Measurements from ENCODE around the gene USHBP1.

The USHBP1 gene

GRCh38 chr19:17211547-17212446 is 52.7 kb downstream of the USHBP1 start:
- no peaks in the 10 kb centered on the region for H3K27me3 ChIP-seq (ENCODE audit: insufficient read depth, low read length)
- H3K4me3 ChIP-seq (ENCODE audit: low read length): no peak overlapping the region
- H2AFZ ChIP-seq (ENCODE audit: low read depth, low read length): no peak overlapping the region
- H3K4me1 ChIP-seq (ENCODE audit: insufficient read depth, low read length): peaks cover 8% of the 10 kb centered on the region
- peaks cover 1% of the 10 kb centered on the region for H3K9me3 ChIP-seq (ENCODE audit: low read length)
- peaks cover 38% of the 10 kb centered on the region for H3K36me3 ChIP-seq (ENCODE audit: insufficient read depth, low read length)

- H2AFZ ChIP-seq (ENCODE audit: low read depth, low read length): no peak overlapping the region
- H3K4me3 ChIP-seq (ENCODE audit: low read length): no peak overlapping the region
- H3K9me3 ChIP-seq (ENCODE audit: low read length): peaks cover 1% of the 10 kb centered on the region
- peaks cover 52% of the 10 kb centered on the region for H3K36me3 ChIP-seq (ENCODE audit: insufficient read depth, low read length)
- H3K27me3 ChIP-seq (ENCODE audit: insufficient read depth, low read length): no peaks in the 10 kb centered on the region
- peaks cover 8% of the 10 kb centered on the region for H3K4me1 ChIP-seq (ENCODE audit: insufficient read depth, low read length)
Observed at GRCh38 chr19:17210296-17210695, 54.2 kb downstream of the USHBP1 start.

- H3K4me1 ChIP-seq (ENCODE audit: insufficient read depth, low read length): peaks cover 2% of the 10 kb centered on the region
- H3K36me3 ChIP-seq (ENCODE audit: insufficient read depth, low read length): peaks cover 58% of the 10 kb centered on the region
- no peak overlapping the region for H2AFZ ChIP-seq (ENCODE audit: low read depth, low read length)
- H3K27me3 ChIP-seq (ENCODE audit: insufficient read depth, low read length): no peaks in the 10 kb centered on the region
- H3K4me3 ChIP-seq (ENCODE audit: low read length): no peak overlapping the region
- H3K9me3 ChIP-seq (ENCODE audit: low read length): peaks cover 1% of the 10 kb centered on the region
Observed at GRCh38 chr19:17209126-17210036, 55.2 kb downstream of the USHBP1 start.

GRCh38 chr19:17206736-17207581 is 57.6 kb downstream of the USHBP1 start:
- Histone ChIP-seq H3K4me3 (ENCODE audit: low read length) (no peak overlapping the region), H3K9me3 (ENCODE audit: low read length) (peaks cover 1% of the 10 kb centered on the region), H3K27me3 (ENCODE audit: insufficient read depth, low read length) (no peaks in the 10 kb centered on the region), H2AFZ (ENCODE audit: low read depth, low read length) (no peak overlapping the region), H3K36me3 (ENCODE audit: insufficient read depth, low read length) (peaks cover 66% of the 10 kb centered on the region), H3K4me1 (ENCODE audit: insufficient read depth, low read length) (no peaks in the 10 kb centered on the region)

GRCh38 chr19:17205237-17206140 is 59.1 kb downstream of the USHBP1 start:
- no peaks in the 10 kb centered on the region for H3K4me1 ChIP-seq (ENCODE audit: insufficient read depth, low read length)
- H3K27me3 ChIP-seq (ENCODE audit: insufficient read depth, low read length): no peaks in the 10 kb centered on the region
- H3K36me3 ChIP-seq (ENCODE audit: insufficient read depth, low read length): peaks cover 77% of the 10 kb centered on the region
- peaks cover 1% of the 10 kb centered on the region for H3K9me3 ChIP-seq (ENCODE audit: low read length)
- H3K4me3 ChIP-seq (ENCODE audit: low read length): no peak overlapping the region
- H2AFZ ChIP-seq (ENCODE audit: low read depth, low read length): no peak overlapping the region

GRCh38 chr19:17202713-17203112 is 61.8 kb downstream of the USHBP1 start:
- H3K27me3 ChIP-seq (ENCODE audit: insufficient read depth, low read length): no peaks in the 10 kb centered on the region

GRCh38 chr19:17202249-17202648 is 62.3 kb downstream of the USHBP1 start:
- H2AFZ ChIP-seq (ENCODE audit: low read depth, low read length): no peak overlapping the region
- H3K36me3 ChIP-seq (ENCODE audit: insufficient read depth, low read length): peaks cover 81% of the 10 kb centered on the region
- no peaks in the 10 kb centered on the region for H3K9me3 ChIP-seq (ENCODE audit: low read length)
- no peaks in the 10 kb centered on the region for H3K4me1 ChIP-seq (ENCODE audit: insufficient read depth, low read length)
- H3K27me3 ChIP-seq (ENCODE audit: insufficient read depth, low read length): no peaks in the 10 kb centered on the region
- no peak overlapping the region for H3K4me3 ChIP-seq (ENCODE audit: low read length)

More at GRCh38 chr19:17202713-17203112, 61.8 kb downstream of the USHBP1 start:
- H3K4me3 ChIP-seq (ENCODE audit: low read length): no peak overlapping the region
- peaks cover 76% of the 10 kb centered on the region for H3K36me3 ChIP-seq (ENCODE audit: insufficient read depth, low read length)
- no peaks in the 10 kb centered on the region for H3K9me3 ChIP-seq (ENCODE audit: low read length)
- no peak overlapping the region for H2AFZ ChIP-seq (ENCODE audit: low read depth, low read length)
- no peaks in the 10 kb centered on the region for H3K4me1 ChIP-seq (ENCODE audit: insufficient read depth, low read length)

GRCh38 chr19:17200408-17201079 is 64.0 kb downstream of the USHBP1 start:
- Histone ChIP-seq H3K4me3 (ENCODE audit: low read length) (no peak overlapping the region), H3K36me3 (ENCODE audit: insufficient read depth, low read length) (peaks cover 76% of the 10 kb centered on the region), H3K9me3 (ENCODE audit: low read length) (no peaks in the 10 kb centered on the region), H3K27me3 (ENCODE audit: insufficient read depth, low read length) (no peaks in the 10 kb centered on the region), H3K4me1 (ENCODE audit: insufficient read depth, low read length) (no peaks in the 10 kb centered on the region), H2AFZ (ENCODE audit: low read depth, low read length) (no peak overlapping the region)
